GM12878 (cell line): ENCODE data around the gene XPNPEP1. TPM values are rescaled to one million over a fixed set of nuclear protein-coding genes. Genes with fewer than 3 reads are reported as not detected.

Source experiments
- ATAC-seq: fragments of 200-7000 bp; cut with Tn5 transposase; 3 replicates; pipeline ENCODE4 v1.9.1; 2020; ENCODE audit warnings: mild to moderate bottlenecking, moderate library complexity
- BruUV-seq: library from RNA; stranded (reverse); fragments of 400-500 nt; replicated peaks from 2 replicates; lab custom pipeline; 2021; lab: Mats Ljungman, UMichigan
- CTCF ChIA-PET: fragments of 300-600 bp; sonication (Branson Sonifier 250); formaldehyde crosslinking; extraction: SDS; loops from one replicate; lab custom pipeline; 2021; ENCODE audit warnings: inconsistent platforms; lab: Yijun Ruan, JAX
- POLR2A ChIA-PET: fragments of 350-600 bp; formaldehyde crosslinking; extraction: SDS; loops from one replicate; lab custom pipeline; 2021; ENCODE audit warnings: inconsistent platforms; lab: Charles Lee
- RAD21 ChIA-PET: fragments of 300-600 bp; sonication (Branson Sonifier 250); formaldehyde crosslinking; loops from one replicate; lab custom pipeline; 2023; ENCODE audit warnings: antibody characterized with exemption; ENCODE audit not compliant: unreplicated experiment; lab: Charles Lee
- SMC1A ChIA-PET: fragments of 300-600 bp; sonication (Branson Sonifier 250); formaldehyde crosslinking; loops from one replicate; lab custom pipeline; 2023; ENCODE audit not compliant: unreplicated experiment, uncharacterized antibody; lab: Charles Lee
- DNase-seq: peaks from one replicate; pipeline ENCODE4 v3.0.0-alpha.2; 2011; ENCODE audit warnings: low read depth, low spot score
- FAIRE-seq: peaks from 3 replicates; lab custom pipeline; 2011; peaks lifted over from hg19 to GRCh38; lab: Jason Lieb, UNC
- H2AFZ ChIP-seq: 2 replicates; pipeline ENCODE4 v1.6.0; 2011; ENCODE audit warnings: low read depth, low read length, control low read depth; ENCODE audit not compliant: control insufficient read depth
- H3K27ac ChIP-seq: 2 replicates; pipeline ENCODE4 v1.5.1; 2011; ENCODE audit warnings: control low read depth; ENCODE audit not compliant: control insufficient read depth, insufficient read depth
- H3K27me3 ChIP-seq, 2 experiments: replicated peaks in 1 of 2; 2 replicates each; pipeline versions ENCODE4 v1.6.0 to v1.6.1; 2011; ENCODE audit warnings: low read length in 1 of 2; ENCODE audit not compliant: control insufficient read depth in 2 of 2, insufficient read depth in 2 of 2
- H3K36me3 ChIP-seq, 2 experiments: 2 replicates each; pipeline ENCODE4 v1.5.1; 2011; ENCODE audit warnings: low read length in 1 of 2; ENCODE audit not compliant: control insufficient read depth in 2 of 2, insufficient read depth in 2 of 2
- H3K4me1 ChIP-seq: 2 replicates; pipeline ENCODE4 v1.6.1; 2011; ENCODE audit warnings: mild to moderate bottlenecking, low read length, moderate library complexity, mixed read lengths; ENCODE audit not compliant: control insufficient read depth, insufficient read depth
- H3K4me2 ChIP-seq: 2 replicates; pipeline ENCODE4 v1.6.0; 2011; ENCODE audit warnings: control low read depth; ENCODE audit not compliant: control insufficient read depth, insufficient read depth
- H3K4me3 ChIP-seq: fragments of 200-600 bp; sonication (generic); 2 replicates; pipeline ENCODE4 v1.5.1; 2016
- H3K79me2 ChIP-seq: 2 replicates; pipeline ENCODE4 v1.6.0; 2011; ENCODE audit warnings: low read length; ENCODE audit not compliant: control insufficient read depth, insufficient read depth
- H3K9ac ChIP-seq: 2 replicates; pipeline ENCODE4 v1.8.0; 2011; ENCODE audit warnings: low read length, control low read depth, mixed read lengths; ENCODE audit not compliant: control insufficient read depth, insufficient read depth
- H3K9me3 ChIP-seq: replicated peaks from 3 replicates; pipeline ENCODE4 v1.5.1; 2011; ENCODE audit warnings: mild to moderate bottlenecking, low read length; ENCODE audit not compliant: control insufficient read depth, insufficient read depth
- H4K20me1 ChIP-seq: 2 replicates; pipeline ENCODE4 v1.6.0; 2011; ENCODE audit not compliant: control insufficient read depth, insufficient read depth
- E2F8 ChIP-seq: fragments of 450-650 bp; IDR thresholded peaks from 2 replicates; pipeline ENCODE4 v1.6.1; 2018; ENCODE audit warnings: mild to moderate bottlenecking, low read depth, moderate library complexity; ENCODE audit not compliant: partially characterized antibody
- NFIC ChIP-seq: IDR thresholded peaks from 2 replicates; pipeline ENCODE4 v1.6.1; 2012; ENCODE audit warnings: low read depth, mild to moderate bottlenecking, inconsistent platforms, low read length, moderate library complexity
- ZBTB4 ChIP-seq: fragments of 450-650 bp; formaldehyde crosslinking; IDR thresholded peaks from 2 replicates; pipeline ENCODE4 v1.4.0; 2022; ENCODE audit warnings: mild to moderate bottlenecking, moderate library complexity
- ZBTB40 ChIP-seq: fragments of 450-650 bp; IDR thresholded peaks from 2 replicates; pipeline ENCODE4 v1.6.1; 2016; ENCODE audit warnings: mild to moderate bottlenecking, moderate library complexity, borderline replicate concordance
- WGBS: methylation state at CpG from one replicate; pipeline ENCODE4 v1.1.6; 2016; ENCODE audit warnings: low lambda C conversion rate; ENCODE audit not compliant: insufficient replicate concordance, insufficient coverage; ENCODE audit errors: missing lambda C conversion rate; 5-methylcytosine and 5-hydroxymethylcytosine counted together
- in situ Hi-C: fragments of 300-500 bp; cut with MboI; formaldehyde crosslinking; loops from 9 replicates; pipeline ENCODE4 v1.14.3; 2018; ENCODE audit warnings: mixed read lengths
- intact Hi-C: fragments of 100-400 bp; cut with micrococcal nuclease; formaldehyde crosslinking; loops from one replicate; pipeline ENCODE4 v1.14.2; 2022; ENCODE audit not compliant: unreplicated experiment
- polyA plus RNA-seq, 11 experiments: library from polyadenylated mRNA; depleted of rRNA in 4 of 11; unstranded in 6 of 11; stranded (reverse) in 5 of 11; fragments of >200 nt; fragmentation: Nextera tagmentation in 4 of 11; fragmentation: Illumina TruSeq in 1 of 11; extraction: Ambion mirVana in 4 of 11; extraction: Trizol in 1 of 11; gene quantifications; 1 replicate in 1 of 11; 2 replicates in 10 of 11; pipeline versions ENCODE4 v1.2.1 to v1.2.3, GENCODE V29; 2011 to 2016; ENCODE audit warnings: inconsistent platforms in 2 of 11, missing spikeins in 2 of 11, low read depth in 1 of 11
- total RNA-seq, 4 experiments: library from RNA; depleted of rRNA in 3 of 4; stranded (reverse); fragments of >200 nt in 3 of 4; fragmentation: Illumina TruSeq in 1 of 4; extraction: Trizol in 1 of 4; gene quantifications; 2 replicates each; pipeline versions ENCODE4 v1.2.1 to v1.2.3, GENCODE V29; 2013 to 2021

The XPNPEP1 gene
- total and polyA plus RNA-seq, 10 of the 15 experiments (the other 5 are each of a cell fraction or from before 2014, with no cell fraction given): 22.7 to 108 (median 43.5) TPM

GRCh38 chr10:109928475-109928891 is 5.2 kb upstream of the XPNPEP1 start:
- Histone ChIP-seq H3K36me3 (no peaks in the 10 kb centered on the region), H3K4me3 (no peak overlapping the region), H3K9ac (no peak overlapping the region), H3K79me2 (no peaks in the 10 kb centered on the region), H3K27ac (no peak overlapping the region), H4K20me1 (no peaks in the 10 kb centered on the region), H3K4me1 (peaks cover 3% of the 10 kb centered on the region; the same call in 1 of the 2 replicates), H3K4me2 (no peak overlapping the region)
- ChIA-PET SMC1A (interaction anchor here (0.6 to 1.0 kb wide), 4 partner anchors 16 to 173 kb away, joined by 3 to 4 read pairs (median 3); no protein-coding TSS in a partner anchor), POLR2A (no interaction called here)
- FAIRE-seq: no peak
- no peak for ATAC-seq
- no TSS peak for BruUV-seq
- TF ChIP-seq NFIC: no peak
- TF ChIP-seq ZBTB40: no peak
- no peak for TF ChIP-seq E2F8
- no peak for TF ChIP-seq ZBTB4 (CRISPR knock-in tag)
- TF ChIP-seq, all 136 proteins: peak for 0
- Histone ChIP-seq H3K9me3 (no peaks in the 10 kb centered on the region), H2AFZ (no peak overlapping the region), H3K27me3 (no peaks in the 10 kb centered on the region; a peak in 1 of 4 replicates)
- WGBS: 82% methylated on average over 1 of the region's 1 CpG
- in situ Hi-C loops: no loop called here
- ChIA-PET CTCF (interaction anchor here (1.1 to 1.3 kb wide), 4 partner anchors 16 to 44 kb away, joined by 3 to 4 read pairs (median 3); no protein-coding TSS in a partner anchor), RAD21 (interaction anchor here (0.8 to 1.8 kb wide), 2 partner anchors 44 to 141 kb away, joined by 4 to 6 read pairs; no protein-coding TSS in a partner anchor)
- DNase-seq: no peak
- intact Hi-C loops: no loop called here
